LNCAP (cell line): ENCODE data around the gene SPTLC2.

Source experiments
- TF ChIP-seq, protein P1 (sequence below): fragments of 450-650 bp; IDR thresholded peaks from 2 replicates; pipeline ENCODE4 v1.5.1; 2017; ENCODE audit warnings: mild to moderate bottlenecking

Gene SPTLC2

GRCh38 chr14:77579065-77579464 lies 37.4 kb downstream of the SPTLC2 start:
- TF ChIP-seq, protein P1, sequence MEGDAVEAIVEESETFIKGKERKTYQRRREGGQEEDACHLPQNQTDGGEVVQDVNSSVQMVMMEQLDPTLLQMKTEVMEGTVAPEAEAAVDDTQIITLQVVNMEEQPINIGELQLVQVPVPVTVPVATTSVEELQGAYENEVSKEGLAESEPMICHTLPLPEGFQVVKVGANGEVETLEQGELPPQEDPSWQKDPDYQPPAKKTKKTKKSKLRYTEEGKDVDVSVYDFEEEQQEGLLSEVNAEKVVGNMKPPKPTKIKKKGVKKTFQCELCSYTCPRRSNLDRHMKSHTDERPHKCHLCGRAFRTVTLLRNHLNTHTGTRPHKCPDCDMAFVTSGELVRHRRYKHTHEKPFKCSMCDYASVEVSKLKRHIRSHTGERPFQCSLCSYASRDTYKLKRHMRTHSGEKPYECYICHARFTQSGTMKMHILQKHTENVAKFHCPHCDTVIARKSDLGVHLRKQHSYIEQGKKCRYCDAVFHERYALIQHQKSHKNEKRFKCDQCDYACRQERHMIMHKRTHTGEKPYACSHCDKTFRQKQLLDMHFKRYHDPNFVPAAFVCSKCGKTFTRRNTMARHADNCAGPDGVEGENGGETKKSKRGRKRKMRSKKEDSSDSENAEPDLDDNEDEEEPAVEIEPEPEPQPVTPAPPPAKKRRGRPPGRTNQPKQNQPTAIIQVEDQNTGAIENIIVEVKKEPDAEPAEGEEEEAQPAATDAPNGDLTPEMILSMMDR: no peak

DNA sequence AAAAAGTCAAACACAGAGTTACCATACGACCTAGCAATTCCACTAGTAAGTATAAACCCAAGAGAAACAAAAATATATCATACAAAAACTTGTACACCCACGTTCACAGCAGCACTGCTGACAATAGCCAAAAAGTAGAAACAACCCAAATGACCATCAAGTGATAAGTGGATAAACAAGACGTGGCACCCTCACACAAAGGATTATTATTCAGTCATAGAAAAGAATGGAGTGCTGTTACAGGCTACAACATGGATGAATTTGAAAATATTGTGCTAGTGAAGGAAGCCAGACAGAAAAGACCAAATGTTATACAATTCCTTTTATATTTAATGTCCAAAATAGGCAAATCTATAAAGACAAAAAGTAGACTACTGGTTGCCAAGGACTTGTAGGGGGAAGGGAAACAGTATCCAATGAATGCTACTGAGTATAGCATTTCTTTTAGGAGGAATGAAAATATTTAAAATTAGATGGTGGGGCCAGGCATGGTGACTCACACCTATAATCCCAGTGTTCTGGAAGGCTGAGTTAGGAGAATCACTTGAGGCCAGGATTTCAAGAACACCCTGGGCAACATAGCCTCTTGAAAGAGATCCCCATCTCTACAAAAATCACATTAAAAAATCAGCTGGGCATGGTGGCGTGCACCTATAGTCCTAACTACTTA lies 41.9 kb downstream of the SPTLC2 start:
- TF ChIP-seq, protein P1: no peak

- TF ChIP-seq, protein P1: no peak
Observed at GRCh38 chr14:77573964-77574363, 42.5 kb downstream of the SPTLC2 start.

- TF ChIP-seq, protein P1: no peak
Observed at GRCh38 chr14:77570706-77571268, 45.6 kb downstream of the SPTLC2 start.

- TF ChIP-seq, protein P1: no peak
Observed at GRCh38 chr14:77565994-77566305, 50.5 kb downstream of the SPTLC2 start.

- TF ChIP-seq, protein P1: no peak
Observed at GRCh38 chr14:77565289-77565993, 51.0 kb downstream of the SPTLC2 start.

DNA sequence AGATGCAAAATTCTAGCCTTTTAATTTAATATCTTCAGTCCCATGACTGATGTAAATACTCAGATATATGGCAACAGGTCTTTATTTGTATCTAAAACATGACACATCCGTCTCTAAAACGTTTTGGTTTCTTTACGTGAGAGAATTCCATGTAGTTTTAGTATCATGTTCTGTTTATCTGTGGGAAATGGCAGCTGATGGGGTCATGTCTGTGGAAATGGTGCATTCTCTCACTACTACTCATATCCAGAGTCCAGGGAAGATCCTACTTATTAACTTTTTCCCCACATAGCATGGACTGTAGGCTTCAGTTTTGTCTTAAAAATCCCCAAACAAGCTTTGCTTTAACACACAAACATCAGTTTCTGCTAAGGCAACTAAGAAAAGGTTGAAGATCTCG lies 53.8 kb downstream of the SPTLC2 start:
- TF ChIP-seq, protein P1: no peak
